SK-N-SH treated with all-trans-retinoic acid at 6 μM for 48 hours (cell line): Measurements from ENCODE around the gene OSBPL2.

Experiments
- ISL1 ChIP-seq: fragments of 250-450 bp; sonication (Bioruptor Pico); IDR thresholded peaks from 2 replicates; pipeline ENCODE4 v2.1.2; 2022; ENCODE audit warnings: mild to moderate bottlenecking, moderate library complexity
- RARB ChIP-seq: fragments of 250-450 bp; sonication (Bioruptor Pico); IDR thresholded peaks from 2 replicates; pipeline ENCODE4 v1.8.0; 2021; ENCODE audit warnings: mild to moderate bottlenecking, moderate library complexity
- TOX ChIP-seq: fragments of 250-450 bp; sonication (Bioruptor Pico); IDR thresholded peaks from 2 replicates; pipeline ENCODE4 v1.8.0; 2021; ENCODE audit warnings: mild to moderate bottlenecking, moderate library complexity, borderline replicate concordance
- ZNF565 ChIP-seq: fragments of 450-650 bp; formaldehyde crosslinking; conservative IDR thresholded peaks from 2 replicates; pipeline ENCODE4 v1.5.0; 2020; ENCODE audit warnings: low read depth, mild to moderate bottlenecking, moderate library complexity
- ZNF8 ChIP-seq: fragments of 450-650 bp; formaldehyde crosslinking; IDR thresholded peaks from 2 replicates; pipeline ENCODE4 v1.5.0; 2020; ENCODE audit warnings: mild to moderate bottlenecking, moderate library complexity
- TF ChIP-seq, protein P1 (sequence below): fragments of 250-450 bp; sonication (Bioruptor Pico); IDR thresholded peaks from 2 replicates; pipeline ENCODE4 v1.8.0; 2021; ENCODE audit warnings: low read depth, mild to moderate bottlenecking, moderate library complexity, borderline replicate concordance

DNA sequence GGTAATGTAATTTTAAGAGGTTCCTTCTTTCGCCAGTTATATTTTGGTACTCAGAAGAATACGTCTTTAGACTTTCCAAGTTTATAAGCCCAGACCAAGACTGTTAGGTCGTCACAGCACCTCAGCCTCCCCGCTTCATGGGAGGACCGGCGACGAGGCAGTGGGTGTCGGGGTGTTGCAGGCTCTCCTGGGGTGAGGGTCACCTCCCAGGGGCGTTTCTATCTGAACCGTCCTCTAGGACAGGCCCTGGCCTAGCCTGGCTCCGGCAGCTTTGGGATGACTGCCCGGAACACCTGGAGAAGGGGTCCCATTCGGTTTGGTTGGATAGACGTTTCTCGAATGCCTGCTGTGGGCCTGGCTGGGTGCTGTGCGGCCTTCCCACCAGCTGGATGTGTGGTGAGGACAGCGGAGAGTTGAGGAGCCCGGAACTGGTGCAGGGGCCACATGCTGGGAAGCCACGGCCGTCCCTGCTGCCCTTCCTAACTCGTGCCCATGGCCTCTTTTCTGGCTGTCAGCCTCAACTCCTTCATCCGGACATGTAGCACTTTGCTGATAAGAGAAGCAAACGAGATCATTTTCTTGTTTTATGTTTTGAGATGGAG is 1.1 kb downstream of the OSBPL2 start:
- TF ChIP-seq RARB (CRISPR knock-in tag), result no peak
- no peak for TF ChIP-seq TOX
- no peak for TF ChIP-seq ZNF8 (CRISPR knock-in tag)
- TF ChIP-seq ISL1, result no peak
- TF ChIP-seq, protein P1, sequence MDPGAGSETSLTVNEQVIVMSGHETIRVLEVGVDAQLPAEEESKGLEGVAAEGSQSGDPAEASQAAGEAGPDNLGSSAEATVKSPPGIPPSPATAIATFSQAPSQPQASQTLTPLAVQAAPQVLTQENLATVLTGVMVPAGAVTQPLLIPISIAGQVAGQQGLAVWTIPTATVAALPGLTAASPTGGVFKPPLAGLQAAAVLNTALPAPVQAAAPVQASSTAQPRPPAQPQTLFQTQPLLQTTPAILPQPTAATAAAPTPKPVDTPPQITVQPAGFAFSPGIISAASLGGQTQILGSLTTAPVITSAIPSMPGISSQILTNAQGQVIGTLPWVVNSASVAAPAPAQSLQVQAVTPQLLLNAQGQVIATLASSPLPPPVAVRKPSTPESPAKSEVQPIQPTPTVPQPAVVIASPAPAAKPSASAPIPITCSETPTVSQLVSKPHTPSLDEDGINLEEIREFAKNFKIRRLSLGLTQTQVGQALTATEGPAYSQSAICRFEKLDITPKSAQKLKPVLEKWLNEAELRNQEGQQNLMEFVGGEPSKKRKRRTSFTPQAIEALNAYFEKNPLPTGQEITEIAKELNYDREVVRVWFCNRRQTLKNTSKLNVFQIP (CRISPR knock-in tag), result no peak
- TF ChIP-seq ZNF565 (CRISPR knock-in tag), result no peak
